ENCODE measurements around the gene SASS6.
A peak's percentile ranks its signal among the peaks of the same experiment; 100 is the strongest.

The SASS6 gene

DNA sequence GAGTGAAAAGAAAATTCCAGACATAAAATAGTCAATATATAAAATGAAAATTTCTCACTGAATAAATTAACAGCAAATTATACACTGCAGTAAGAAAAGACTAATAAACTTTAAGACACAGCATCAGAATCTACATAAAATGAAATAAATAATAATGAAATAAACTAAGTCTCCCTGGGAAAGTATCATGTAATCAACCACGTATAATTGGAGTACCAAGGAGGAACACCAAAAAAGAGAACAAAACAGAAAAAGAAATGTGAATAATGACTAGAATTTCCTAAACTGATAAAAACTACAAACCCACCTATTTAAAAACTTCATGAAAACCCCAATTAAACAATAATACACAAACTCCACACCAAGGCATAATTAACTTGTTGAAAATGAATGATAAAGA lies 43.6 kb downstream of the SASS6 start:
- in situ Hi-C loops (cut with HindIII; ENCODE audit: low pct_unique_long_range_greater_than_20kb, low sequenced_read_pairs) = no loop called here
- no peak for DNase-seq (ENCODE audit: low read depth in 1 of 2, low spot score in 1 of 2)
- TF ChIP-seq JUND (IDR thresholded peaks at IDR 0.05; ENCODE audit: low read depth) = no peak

DNA sequence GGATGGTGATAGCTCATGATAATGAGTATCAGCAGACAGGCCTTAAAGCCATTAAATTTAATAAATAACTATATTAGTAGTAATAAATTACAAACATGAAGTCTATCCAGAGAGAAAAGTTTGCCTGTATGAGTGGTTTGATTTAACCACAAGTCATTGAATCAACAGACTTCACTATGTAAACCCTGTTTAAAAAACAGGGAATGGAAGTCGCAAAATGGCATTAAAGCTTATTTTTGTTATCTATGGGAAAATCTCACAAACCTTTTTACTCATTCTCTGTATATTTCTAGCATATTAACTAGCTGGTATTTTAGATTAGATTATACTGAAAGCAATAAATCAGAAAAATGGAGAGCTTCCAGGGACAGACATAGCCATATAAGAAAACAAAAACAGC lies 45.3 kb downstream of the SASS6 start:
- in situ Hi-C loops (cut with HindIII; ENCODE audit: low pct_unique_long_range_greater_than_20kb, low sequenced_read_pairs) = no loop called here
- no peak for TF ChIP-seq JUND (IDR thresholded peaks at IDR 0.05; ENCODE audit: low read depth)
- no peak for DNase-seq (ENCODE audit: low read depth in 1 of 2, low spot score in 1 of 2)

DNA sequence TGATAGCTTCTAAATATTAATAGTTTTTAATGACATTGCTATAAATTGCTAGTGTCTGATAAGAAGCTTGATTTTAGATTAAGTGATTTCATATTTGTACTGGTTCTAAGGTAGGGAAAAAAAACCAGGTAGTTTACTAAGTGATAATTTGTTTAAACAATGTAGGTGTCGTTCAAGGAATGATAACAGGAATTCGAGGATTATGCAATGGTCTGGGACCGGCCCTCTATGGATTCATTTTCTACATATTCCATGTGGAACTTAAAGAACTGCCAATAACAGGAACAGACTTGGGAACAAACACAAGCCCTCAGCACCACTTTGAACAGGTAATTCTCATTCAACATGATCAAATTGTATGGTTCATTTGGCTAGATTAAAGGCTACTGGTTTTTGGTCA lies 52.4 kb downstream of the SASS6 start:
- in situ Hi-C loops (cut with HindIII; ENCODE audit: low pct_unique_long_range_greater_than_20kb, low sequenced_read_pairs) = no loop called here
- DNase-seq (ENCODE audit: low read depth in 1 of 2, low spot score in 1 of 2) = no peak
- no peak for TF ChIP-seq JUND (IDR thresholded peaks at IDR 0.05; ENCODE audit: low read depth)

DNA sequence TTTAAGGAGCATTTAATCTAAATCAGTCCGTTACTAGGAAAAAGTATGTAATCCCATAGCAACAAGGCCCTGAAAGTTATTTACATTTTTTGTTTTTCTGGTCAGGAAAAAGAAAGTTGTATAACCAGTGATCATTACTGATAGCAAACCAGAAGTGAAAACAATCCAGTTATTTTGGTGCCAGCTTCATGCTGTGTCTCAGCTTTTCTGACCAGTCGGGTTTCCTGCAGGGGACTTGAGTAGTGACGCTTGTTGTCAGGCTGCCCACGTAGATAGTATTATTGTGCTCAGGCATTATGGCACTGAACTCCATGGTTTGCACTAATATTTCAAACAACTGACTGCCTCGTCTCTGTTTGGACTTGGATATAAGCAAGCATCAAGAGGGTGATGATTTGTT lies 55.2 kb downstream of the SASS6 start:
- in situ Hi-C loops (cut with HindIII; ENCODE audit: low pct_unique_long_range_greater_than_20kb, low sequenced_read_pairs) = no loop called here
- peak in 1 of 2 experiments; percentile 13 for DNase-seq (ENCODE audit: low read depth in 1 of 2, low spot score in 1 of 2)
- no peak for TF ChIP-seq JUND (IDR thresholded peaks at IDR 0.05; ENCODE audit: low read depth)

GRCh38 chr1:100076744-100077143 lies 56.0 kb downstream of the SASS6 start:
- in situ Hi-C loops (cut with HindIII; ENCODE audit: low pct_unique_long_range_greater_than_20kb, low sequenced_read_pairs) = no loop called here
- no peak for DNase-seq (ENCODE audit: low read depth in 1 of 2, low spot score in 1 of 2)
- no peak for TF ChIP-seq JUND (IDR thresholded peaks at IDR 0.05; ENCODE audit: low read depth)

GRCh38 chr1:100076319-100076718 lies 56.4 kb downstream of the SASS6 start:
- no peak for DNase-seq (ENCODE audit: low read depth in 1 of 2, low spot score in 1 of 2)
- in situ Hi-C loops (cut with HindIII; ENCODE audit: low pct_unique_long_range_greater_than_20kb, low sequenced_read_pairs) = no loop called here
- no peak for TF ChIP-seq JUND (IDR thresholded peaks at IDR 0.05; ENCODE audit: low read depth)

- no peak for DNase-seq (ENCODE audit: low read depth in 1 of 2, low spot score in 1 of 2)
- no peak for TF ChIP-seq JUND (IDR thresholded peaks at IDR 0.05; ENCODE audit: low read depth)
- in situ Hi-C loops (cut with HindIII; ENCODE audit: low pct_unique_long_range_greater_than_20kb, low sequenced_read_pairs) = no loop called here
Observed at GRCh38 chr1:100075773-100076172, 57.0 kb downstream of the SASS6 start.

- no peak for TF ChIP-seq JUND (IDR thresholded peaks at IDR 0.05; ENCODE audit: low read depth)
- DNase-seq (ENCODE audit: low read depth in 1 of 2, low spot score in 1 of 2) = no peak
- in situ Hi-C loops (cut with HindIII; ENCODE audit: low pct_unique_long_range_greater_than_20kb, low sequenced_read_pairs) = no loop called here
Observed at GRCh38 chr1:100074604-100075395, 57.9 kb downstream of the SASS6 start.

- in situ Hi-C loops (cut with HindIII; ENCODE audit: low pct_unique_long_range_greater_than_20kb, low sequenced_read_pairs) = no loop called here
- DNase-seq (ENCODE audit: low read depth in 1 of 2, low spot score in 1 of 2) = no peak
- TF ChIP-seq JUND (IDR thresholded peaks at IDR 0.05; ENCODE audit: low read depth) = no peak
Observed at GRCh38 chr1:100073531-100073930, 59.2 kb downstream of the SASS6 start.

DNA sequence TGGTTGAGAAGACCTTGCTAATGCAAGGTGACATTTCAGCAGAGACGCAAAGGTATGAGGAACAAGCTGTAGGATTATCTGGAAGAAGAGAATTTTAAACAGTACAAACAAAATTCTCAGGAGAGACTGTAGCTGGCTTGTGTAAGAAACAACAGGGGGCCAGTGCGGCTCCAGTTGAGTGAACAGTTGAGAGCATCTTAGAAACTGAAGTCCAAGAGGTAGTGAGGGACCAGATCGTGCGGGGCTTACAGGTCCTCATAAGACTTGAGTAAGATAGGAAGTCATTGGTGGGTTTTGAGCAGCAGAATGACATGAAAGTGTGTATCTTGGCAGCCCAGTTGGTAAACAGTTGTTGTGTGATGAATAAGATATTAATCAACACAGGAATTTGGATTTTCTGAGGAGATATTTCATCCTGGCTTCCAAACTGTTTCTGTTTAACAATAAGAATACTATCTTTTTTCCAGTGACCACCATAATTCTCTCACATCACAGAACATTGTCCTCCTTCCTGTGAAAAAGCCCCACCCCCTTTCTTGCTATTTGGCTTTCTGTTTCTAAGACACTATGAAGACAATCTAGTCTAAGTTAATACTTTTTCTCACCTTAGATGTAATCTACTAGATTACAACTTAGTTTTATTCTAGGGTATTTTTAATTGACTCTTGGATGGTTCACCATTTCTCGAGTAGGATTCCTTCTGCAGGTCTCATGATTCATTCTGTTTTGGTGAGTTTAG lies 62.4 kb downstream of the SASS6 start:
- no peak for TF ChIP-seq JUND (IDR thresholded peaks at IDR 0.05; ENCODE audit: low read depth)
- in situ Hi-C loops (cut with HindIII; ENCODE audit: low pct_unique_long_range_greater_than_20kb, low sequenced_read_pairs) = no loop called here
- no peak for DNase-seq (ENCODE audit: low read depth in 1 of 2, low spot score in 1 of 2)

GRCh38 chr1:100065969-100066227 lies 66.8 kb downstream of the SASS6 start:
- no peak for TF ChIP-seq JUND (IDR thresholded peaks at IDR 0.05; ENCODE audit: low read depth)
- DNase-seq (ENCODE audit: low read depth in 1 of 2, low spot score in 1 of 2) = no peak
- in situ Hi-C loops (cut with HindIII; ENCODE audit: low pct_unique_long_range_greater_than_20kb, low sequenced_read_pairs) = no loop called here

GRCh38 chr1:100065183-100065968 lies 67.4 kb downstream of the SASS6 start:
- DNase-seq (ENCODE audit: low read depth in 1 of 2, low spot score in 1 of 2) = no peak
- in situ Hi-C loops (cut with HindIII; ENCODE audit: low pct_unique_long_range_greater_than_20kb, low sequenced_read_pairs) = no loop called here
- TF ChIP-seq JUND (IDR thresholded peaks at IDR 0.05; ENCODE audit: low read depth) = no peak

- in situ Hi-C loops (cut with HindIII; ENCODE audit: low pct_unique_long_range_greater_than_20kb, low sequenced_read_pairs) = no loop called here
- no peak for DNase-seq (ENCODE audit: low read depth in 1 of 2, low spot score in 1 of 2)
- no peak for TF ChIP-seq JUND (IDR thresholded peaks at IDR 0.05; ENCODE audit: low read depth)
Observed at GRCh38 chr1:100061681-100062080, 71.0 kb downstream of the SASS6 start.
